Body of pancreas (tissue), 4 donors: Measurements from ENCODE around the gene TMEM135.
"Not testable (repeated sequence)": the region's sequence is repeated elsewhere in the genome, so short reads cannot be mapped to it uniquely, and the experiment has no call there.

Experiments
- POLR2A ChIP-seq, 3 donors: fragments of 450-650 bp; IDR thresholded peaks; one replicate each; pipeline ENCODE4 v1.6.1; 2016; ENCODE audit warnings: antibody characterized with exemption in 3 of 3, mild to moderate bottlenecking in 2 of 3
- TF ChIP-seq, protein P1 (sequence below), 7 experiments: fragments of 450-650 bp in 4 of 7; fragments of 200-600 bp in 3 of 7; sonication (generic) in 3 of 7; IDR thresholded peaks; one replicate each; pipeline ENCODE4 v1.5.1; 2016 to 2019; ENCODE audit warnings: antibody characterized with exemption in 7 of 7

DNA sequence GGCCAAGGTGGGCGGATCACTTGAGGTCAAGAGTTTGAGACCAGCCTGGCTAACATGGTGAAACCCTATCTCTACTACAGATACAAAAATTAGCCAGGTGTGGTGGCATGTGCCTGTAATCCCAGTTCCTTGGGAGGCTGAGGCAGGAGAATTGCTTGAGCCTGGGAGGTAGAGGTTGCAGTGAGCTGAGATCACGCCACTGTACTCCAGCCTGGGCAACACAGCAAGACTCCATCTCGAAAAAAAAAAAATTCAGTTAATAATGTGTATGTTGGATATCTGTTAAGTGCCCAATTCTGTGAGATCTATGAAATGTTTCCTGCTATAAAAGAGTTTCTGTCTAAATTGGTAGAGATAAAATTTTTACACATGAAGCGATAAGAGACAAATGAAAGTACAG is 45.4 kb upstream of the TMEM135 start:
- TF ChIP-seq, protein P1, sequence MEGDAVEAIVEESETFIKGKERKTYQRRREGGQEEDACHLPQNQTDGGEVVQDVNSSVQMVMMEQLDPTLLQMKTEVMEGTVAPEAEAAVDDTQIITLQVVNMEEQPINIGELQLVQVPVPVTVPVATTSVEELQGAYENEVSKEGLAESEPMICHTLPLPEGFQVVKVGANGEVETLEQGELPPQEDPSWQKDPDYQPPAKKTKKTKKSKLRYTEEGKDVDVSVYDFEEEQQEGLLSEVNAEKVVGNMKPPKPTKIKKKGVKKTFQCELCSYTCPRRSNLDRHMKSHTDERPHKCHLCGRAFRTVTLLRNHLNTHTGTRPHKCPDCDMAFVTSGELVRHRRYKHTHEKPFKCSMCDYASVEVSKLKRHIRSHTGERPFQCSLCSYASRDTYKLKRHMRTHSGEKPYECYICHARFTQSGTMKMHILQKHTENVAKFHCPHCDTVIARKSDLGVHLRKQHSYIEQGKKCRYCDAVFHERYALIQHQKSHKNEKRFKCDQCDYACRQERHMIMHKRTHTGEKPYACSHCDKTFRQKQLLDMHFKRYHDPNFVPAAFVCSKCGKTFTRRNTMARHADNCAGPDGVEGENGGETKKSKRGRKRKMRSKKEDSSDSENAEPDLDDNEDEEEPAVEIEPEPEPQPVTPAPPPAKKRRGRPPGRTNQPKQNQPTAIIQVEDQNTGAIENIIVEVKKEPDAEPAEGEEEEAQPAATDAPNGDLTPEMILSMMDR (IDR thresholded peaks at IDR 0.05) = not testable (repeated sequence)
- not testable (repeated sequence) for TF ChIP-seq POLR2A (IDR thresholded peaks at IDR 0.05)
